DLD1 (cell line): ENCODE measurements around the gene FAM50A.

Experiments
- in situ Hi-C: cut with HindIII; loops from 2 replicates; pipeline ENCODE4 v1.10.0; 2017; ENCODE audit warnings: low sequenced_read_pairs

Gene FAM50A

DNA sequence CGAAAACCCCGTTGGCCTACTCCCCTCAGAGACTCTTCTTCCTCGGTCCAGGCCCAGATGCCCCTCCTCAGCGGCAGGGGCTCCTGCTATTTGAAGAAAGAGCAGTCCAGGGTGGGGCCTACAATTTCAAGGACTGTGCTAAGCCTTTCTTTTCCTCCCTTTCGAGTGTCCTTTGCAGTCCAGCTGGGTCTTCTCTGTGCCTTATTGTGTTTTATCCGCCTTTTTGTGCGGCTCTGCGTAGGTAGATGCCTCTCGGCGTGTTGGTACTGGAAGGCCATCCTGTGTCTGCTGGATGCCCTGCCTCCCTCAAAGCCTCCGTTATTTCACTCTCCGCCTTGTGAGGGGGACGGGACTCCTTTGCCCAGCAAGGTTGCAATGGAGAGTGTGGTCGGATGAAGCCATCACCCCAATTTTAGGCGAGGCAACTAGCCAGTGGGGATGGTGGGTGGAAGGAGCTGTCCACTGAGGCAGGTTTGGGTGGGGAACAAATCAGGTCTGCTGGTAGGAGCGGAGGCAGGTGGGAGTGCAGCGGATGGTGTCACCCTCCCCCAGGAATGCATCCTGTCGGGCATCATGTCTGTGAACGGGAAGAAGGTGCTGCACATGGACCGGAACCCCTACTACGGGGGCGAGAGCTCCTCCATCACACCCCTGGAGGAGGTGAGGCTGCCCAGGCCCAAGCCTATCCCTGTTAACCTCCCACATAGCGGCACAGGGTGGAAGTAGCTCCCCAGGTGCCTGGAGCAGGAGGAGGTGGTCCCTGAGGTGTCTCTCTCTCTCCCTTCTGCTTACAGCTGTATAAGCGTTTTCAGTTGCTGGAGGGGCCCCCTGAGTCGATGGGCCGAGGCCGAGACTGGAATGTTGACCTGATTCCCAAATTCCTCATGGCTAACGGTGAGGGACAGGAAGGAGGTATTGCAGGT, 5.7 kb upstream of the FAM50A start:
- in situ Hi-C loops, result no loop called here

GRCh38 chrX:154439841-154440240, 4.1 kb upstream of the FAM50A start:
- in situ Hi-C loops, result no loop called here

DNA sequence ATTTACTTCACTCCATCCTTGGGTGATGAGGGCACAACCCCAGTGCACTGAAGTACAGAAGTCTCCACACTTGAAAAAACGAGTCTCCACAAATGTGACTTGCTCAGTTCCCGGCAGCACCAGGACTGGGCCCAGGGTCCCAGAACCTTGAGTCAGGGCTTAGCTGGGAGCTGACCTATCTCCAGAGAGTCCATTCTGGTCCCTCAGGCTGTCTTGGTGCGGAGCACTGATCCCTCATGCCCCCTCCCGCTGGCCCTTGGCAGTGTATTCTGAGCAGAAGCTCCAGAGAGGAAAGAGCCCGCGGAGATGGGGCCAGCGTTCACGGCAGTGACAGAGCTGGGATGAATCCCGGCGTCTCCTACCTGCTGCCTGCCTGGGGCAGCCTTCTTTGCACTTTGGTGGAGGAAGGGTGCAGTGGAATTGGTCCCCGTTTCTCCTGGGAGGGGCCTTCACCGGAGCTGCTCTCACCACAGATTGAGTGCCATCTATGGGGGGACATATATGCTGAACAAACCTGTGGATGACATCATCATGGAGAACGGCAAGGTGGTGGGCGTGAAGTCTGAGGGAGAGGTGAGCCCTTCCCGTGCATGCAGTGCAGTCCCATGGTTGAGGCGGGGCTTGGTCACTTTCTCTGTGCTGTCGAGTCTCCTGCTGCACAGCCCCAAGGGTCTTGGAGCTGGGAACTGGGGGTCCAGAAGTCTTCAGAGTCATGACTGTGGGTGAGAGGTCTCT, 3.2 kb upstream of the FAM50A start:
- in situ Hi-C loops, result no loop called here

DNA sequence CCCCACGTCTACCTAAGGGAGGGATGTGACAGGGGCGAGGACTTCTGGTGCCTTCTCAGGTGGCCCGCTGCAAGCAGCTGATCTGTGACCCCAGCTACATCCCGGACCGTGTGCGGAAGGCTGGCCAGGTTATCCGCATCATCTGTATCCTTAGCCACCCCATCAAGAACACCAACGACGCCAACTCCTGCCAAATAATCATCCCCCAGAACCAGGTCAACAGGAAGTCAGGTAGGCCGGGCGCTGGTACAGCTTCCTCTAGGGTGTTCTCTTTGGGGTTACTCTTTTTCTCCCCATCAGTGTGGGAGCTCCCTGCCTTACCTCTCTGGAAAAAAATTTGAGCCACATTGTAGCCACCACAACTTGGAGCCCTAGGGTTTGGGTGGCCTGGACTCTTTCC, 2.4 kb upstream of the FAM50A start:
- in situ Hi-C loops, result no loop called here

- in situ Hi-C loops, result no loop called here
Observed at GRCh38 chrX:154441984-154442707, 1.8 kb upstream of the FAM50A start.

GRCh38 chrX:154443479-154443910, 446 bp upstream of the FAM50A start:
- in situ Hi-C loops, result no loop called here

DNA sequence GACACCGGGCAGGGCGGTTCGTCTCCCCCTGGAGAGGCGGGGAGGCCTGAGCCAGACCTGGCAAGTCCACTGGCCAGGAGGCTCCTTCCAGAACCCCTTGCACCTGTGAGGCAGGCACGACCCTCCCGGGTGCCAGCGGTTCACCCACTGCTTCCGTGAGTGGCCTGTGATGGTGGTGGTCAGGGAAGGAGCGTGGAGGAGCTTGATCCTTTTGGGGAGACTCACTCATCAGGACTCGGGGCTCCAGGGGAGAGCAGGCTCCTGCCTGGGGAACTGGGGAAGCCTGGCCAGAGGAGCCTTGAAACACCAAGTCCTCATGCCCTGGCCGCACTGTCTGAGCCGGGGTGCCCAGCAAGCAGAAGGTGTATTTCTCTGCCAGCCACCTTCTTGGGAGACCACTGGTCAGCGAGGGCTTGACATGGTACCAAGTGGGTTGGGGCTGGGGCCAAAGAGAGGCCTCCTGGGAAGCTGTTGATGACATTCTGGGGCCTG, 860 bp downstream of the FAM50A start:
- in situ Hi-C loops, result no loop called here

DNA sequence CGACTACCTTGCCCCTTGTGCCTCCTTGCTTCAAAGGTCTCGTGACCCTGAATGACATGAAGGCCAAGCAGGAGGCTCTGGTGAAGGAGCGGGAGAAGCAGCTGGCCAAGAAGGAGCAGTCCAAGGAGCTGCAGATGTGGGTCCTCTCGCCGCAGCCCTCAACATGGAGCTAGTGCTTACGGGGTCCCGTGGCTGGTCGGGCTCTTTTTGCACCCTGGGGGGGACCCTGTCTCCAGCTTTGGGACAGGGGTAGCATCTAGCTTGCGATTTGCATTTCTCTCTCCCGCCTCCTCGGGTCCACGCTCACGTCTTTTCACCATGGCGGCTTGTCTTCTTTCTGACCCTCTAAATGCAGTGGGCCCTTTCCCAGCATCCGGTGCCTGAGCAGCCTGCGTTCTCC, 1.8 kb downstream of the FAM50A start:
- in situ Hi-C loops, result no loop called here

DNA sequence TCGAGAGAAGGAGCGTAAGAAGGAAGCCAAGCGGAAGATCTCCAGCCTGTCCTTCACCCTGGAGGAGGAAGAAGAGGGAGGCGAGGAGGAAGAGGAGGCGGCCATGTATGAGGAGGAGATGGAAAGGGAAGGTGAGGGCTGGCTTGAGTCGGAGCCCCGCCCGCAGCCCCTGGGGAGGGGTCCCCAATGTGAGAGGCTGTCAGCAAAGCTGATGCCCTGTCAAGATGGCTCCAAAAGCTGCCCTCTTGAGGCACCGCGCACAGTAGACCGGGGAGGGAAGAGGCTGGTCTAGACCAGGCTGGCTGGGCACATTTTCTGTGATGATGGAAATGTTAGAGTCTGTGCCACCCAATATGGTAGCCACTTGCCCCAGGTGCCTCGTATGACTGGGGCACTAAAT, 2.5 kb downstream of the FAM50A start:
- in situ Hi-C loops, result no loop called here

- in situ Hi-C loops, result no loop called here
Observed at GRCh38 chrX:154448484-154448883, 4.5 kb downstream of the FAM50A start.

DNA sequence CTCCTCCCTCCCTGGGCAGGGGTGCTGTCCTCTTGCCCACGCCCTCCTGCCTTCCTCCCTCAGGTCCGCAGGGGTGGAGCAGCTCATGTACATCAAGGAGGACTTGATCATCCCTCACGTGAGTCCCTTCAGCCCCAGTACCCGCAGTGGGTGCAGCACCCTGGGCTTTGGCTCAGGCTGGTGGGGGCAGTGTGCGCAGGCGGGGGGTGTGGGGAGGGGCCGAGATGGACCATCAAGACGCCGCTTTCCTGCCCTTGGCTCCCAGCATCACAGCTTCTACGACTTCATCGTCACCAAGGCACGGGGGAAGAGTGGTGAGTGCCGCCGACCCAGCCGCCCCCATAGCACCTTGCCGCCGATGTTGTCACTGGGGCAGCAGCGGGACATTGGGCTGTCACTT, 5.7 kb downstream of the FAM50A start:
- in situ Hi-C loops, result no loop called here

- in situ Hi-C loops, result no loop called here
Observed at GRCh38 chrX:154450312-154450711, 6.4 kb downstream of the FAM50A start.

GRCh38 chrX:154452823-154453222, 8.9 kb downstream of the FAM50A start:
- in situ Hi-C loops, result no loop called here

DNA sequence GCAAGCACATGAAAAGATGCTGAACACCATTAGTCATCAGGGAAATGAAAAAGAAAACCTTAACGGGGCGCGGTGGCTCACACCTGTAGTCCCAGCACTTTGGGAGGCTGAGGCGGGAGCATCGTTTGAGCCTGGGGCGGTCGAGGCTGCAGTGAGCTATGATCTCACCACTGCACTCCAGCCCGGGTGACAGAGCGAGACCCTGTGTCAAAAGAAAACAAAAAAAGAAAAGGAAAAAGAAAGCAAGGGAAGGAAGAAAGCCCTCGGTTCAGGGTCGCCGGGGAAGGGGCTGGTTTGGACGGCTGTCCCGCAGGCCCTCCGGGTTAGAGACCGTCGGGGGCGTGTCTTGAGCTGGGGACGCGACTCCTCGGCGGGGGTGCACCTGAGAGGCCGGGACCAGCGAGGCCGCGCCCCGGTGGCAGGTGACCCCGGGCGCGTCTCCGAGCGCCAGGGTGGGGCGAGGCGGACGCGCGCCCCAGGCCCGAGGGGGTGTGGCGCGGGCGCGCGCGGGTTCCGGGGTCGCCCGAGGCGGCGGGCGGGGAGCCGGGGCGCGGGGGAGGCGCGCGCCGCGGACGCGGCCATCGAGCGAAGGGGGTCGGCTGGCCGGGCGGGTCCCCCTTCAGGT, 13.7 kb downstream of the FAM50A start:
- in situ Hi-C loops, result no loop called here

GRCh38 chrX:154458116-154458953, 14.4 kb downstream of the FAM50A start, which contains the start of gene PLXNA3:
TSS of gene PLXNA3 (plus strand) at chrX:154458281. CDS start at chrX:154460184, 1,903 bp downstream.
- in situ Hi-C loops, result no loop called here

GRCh38 chrX:154458954-154459778, 15.2 kb downstream of the FAM50A start:
- in situ Hi-C loops, result no loop called here

- in situ Hi-C loops, result no loop called here
Observed at GRCh38 chrX:154459832-154460231, 15.9 kb downstream of the FAM50A start.

DNA sequence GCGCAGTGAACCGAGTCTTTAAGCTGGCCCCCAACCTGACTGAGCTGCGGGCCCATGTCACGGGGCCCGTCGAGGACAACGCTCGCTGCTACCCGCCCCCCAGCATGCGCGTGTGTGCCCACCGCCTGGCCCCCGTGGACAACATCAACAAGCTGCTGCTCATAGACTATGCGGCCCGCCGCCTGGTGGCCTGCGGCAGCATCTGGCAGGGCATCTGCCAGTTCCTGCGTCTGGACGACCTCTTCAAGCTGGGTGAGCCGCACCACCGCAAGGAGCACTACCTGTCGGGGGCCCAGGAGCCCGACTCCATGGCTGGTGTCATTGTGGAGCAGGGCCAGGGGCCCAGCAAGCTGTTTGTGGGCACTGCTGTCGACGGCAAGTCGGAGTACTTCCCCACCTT, 16.4 kb downstream of the FAM50A start:
- in situ Hi-C loops, result no loop called here

DNA sequence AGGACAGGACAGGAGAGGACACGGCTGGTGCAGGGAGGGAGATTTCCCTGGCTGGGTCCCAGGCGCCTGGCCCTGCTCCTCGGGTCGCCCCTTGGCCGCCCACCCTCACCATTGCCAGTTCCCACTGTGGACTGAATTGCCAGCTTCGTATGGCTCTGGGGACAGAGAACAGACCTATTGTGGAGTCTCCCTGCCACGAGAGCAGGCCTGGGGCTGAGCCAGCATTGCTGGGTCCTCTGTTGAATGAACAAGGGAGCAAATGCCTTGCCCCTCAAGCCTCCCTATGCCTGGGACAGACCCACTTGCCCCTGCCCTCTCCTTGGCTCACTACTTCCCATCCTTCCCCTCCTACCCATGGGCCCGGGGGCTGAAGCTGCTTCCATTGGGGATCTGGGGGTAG, 18.5 kb downstream of the FAM50A start:
- in situ Hi-C loops, result no loop called here
